Retinal pigment epithelial cell (primary cell): ENCODE measurements around the gene ABCA7.
A peak's percentile ranks its signal among the peaks of the same experiment; 100 is the strongest.

Source experiments
- DNase-seq: peaks from one replicate; pipeline ENCODE4 v3.0.0-alpha.2; 2010; ENCODE audit warnings: low read depth
- H3K4me3 ChIP-seq: 2 replicates; pipeline ENCODE4 v1.5.1; 2011; ENCODE audit warnings: mild to moderate bottlenecking, low read length, control low read depth, moderate library complexity
- CTCF ChIP-seq: conservative IDR thresholded peaks from 2 replicates; pipeline ENCODE4 v1.5.1; 2011; ENCODE audit warnings: low read depth, low read length, control low read depth, inconsistent platforms

Gene ABCA7, protein sequence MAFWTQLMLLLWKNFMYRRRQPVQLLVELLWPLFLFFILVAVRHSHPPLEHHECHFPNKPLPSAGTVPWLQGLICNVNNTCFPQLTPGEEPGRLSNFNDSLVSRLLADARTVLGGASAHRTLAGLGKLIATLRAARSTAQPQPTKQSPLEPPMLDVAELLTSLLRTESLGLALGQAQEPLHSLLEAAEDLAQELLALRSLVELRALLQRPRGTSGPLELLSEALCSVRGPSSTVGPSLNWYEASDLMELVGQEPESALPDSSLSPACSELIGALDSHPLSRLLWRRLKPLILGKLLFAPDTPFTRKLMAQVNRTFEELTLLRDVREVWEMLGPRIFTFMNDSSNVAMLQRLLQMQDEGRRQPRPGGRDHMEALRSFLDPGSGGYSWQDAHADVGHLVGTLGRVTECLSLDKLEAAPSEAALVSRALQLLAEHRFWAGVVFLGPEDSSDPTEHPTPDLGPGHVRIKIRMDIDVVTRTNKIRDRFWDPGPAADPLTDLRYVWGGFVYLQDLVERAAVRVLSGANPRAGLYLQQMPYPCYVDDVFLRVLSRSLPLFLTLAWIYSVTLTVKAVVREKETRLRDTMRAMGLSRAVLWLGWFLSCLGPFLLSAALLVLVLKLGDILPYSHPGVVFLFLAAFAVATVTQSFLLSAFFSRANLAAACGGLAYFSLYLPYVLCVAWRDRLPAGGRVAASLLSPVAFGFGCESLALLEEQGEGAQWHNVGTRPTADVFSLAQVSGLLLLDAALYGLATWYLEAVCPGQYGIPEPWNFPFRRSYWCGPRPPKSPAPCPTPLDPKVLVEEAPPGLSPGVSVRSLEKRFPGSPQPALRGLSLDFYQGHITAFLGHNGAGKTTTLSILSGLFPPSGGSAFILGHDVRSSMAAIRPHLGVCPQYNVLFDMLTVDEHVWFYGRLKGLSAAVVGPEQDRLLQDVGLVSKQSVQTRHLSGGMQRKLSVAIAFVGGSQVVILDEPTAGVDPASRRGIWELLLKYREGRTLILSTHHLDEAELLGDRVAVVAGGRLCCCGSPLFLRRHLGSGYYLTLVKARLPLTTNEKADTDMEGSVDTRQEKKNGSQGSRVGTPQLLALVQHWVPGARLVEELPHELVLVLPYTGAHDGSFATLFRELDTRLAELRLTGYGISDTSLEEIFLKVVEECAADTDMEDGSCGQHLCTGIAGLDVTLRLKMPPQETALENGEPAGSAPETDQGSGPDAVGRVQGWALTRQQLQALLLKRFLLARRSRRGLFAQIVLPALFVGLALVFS (N-terminal part only)

DNA sequence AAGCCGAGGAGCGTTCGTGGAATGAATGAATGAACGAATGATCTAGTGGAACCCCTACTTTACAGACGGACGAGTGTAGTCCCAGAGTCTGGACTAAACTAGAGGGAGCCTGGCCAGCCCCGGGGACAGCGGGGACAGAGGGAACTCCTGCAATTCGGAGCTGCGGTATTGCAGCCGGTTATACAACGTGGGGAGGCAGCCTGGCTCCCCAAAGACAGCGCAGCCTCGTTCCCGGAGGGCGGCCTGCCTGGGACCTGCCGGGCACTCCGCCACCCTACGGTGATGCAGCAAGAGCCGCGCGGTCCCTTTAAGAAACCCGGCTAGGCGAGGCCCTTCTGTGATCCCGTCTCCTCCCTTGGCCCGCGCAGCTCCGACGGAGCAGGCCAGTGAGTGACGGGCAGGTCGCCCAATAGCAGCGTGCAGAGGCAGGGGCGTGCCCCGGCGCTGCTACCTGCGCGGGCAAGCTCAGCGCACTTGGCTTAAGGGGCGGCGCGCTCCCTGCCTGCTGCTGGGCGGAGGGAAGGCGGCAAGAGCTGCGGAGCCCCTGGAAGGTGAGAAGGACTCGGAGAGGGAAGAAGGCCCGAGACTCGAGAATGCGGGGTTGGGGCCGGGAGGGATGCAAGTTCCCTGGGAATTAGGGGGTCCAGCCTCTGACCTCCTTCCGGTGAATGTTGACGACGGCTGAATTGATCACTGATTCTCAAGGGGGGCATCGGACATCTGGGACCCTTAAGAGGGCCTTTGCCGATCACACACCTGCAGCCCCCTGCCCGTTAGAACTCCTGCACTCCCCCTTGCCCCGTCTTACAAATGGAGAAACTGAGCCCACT is at the start of gene ABCA7:
Gene ABCA7 (plus strand): TSS at position 462 of the 830 bp plus-strand sequence. CDS start 1,255 bp downstream, outside the sequence.
- DNase-seq = peak; percentile 95

DNA sequence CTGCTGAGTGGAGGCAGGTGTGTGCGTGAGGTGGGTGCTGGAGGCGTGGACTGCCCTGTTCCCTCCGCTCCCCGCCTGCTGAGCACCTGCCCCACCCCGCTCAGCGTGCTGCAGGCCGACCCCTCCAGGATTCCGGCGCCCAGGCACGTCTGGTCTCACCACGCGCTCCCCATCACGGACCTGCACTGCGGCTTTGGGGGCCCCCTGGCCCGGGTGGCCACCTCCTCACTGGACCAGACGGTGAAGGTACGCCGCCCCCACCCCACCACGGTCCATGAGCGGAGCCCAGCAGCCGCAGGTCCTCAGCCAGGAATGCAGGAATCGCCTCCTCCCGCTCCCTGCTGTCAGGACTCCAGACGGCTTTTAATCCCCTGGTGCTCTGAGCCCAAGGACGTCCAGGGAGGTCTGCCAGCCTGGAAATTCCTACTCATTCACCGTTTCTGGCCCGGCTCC is 49.8 kb upstream of the ABCA7 start:
- no peak overlapping the region for H3K4me3 ChIP-seq
- no peak for TF ChIP-seq CTCF
- DNase-seq = peak; percentile 57

More for the DNA sequence above, at the start of gene ABCA7:
- no peak for TF ChIP-seq CTCF
- peak within 1 kb of the TSS; percentile 62 for H3K4me3 ChIP-seq

GRCh38 chr19:990746-991145 is 49.2 kb upstream of the ABCA7 start:
- no peak for TF ChIP-seq CTCF
- DNase-seq = no peak
- H3K4me3 ChIP-seq = no peak overlapping the region

GRCh38 chr19:991174-991931 is 48.6 kb upstream of the ABCA7 start:
- no peak for DNase-seq
- TF ChIP-seq CTCF = no peak
- H3K4me3 ChIP-seq = no peak overlapping the region

DNA sequence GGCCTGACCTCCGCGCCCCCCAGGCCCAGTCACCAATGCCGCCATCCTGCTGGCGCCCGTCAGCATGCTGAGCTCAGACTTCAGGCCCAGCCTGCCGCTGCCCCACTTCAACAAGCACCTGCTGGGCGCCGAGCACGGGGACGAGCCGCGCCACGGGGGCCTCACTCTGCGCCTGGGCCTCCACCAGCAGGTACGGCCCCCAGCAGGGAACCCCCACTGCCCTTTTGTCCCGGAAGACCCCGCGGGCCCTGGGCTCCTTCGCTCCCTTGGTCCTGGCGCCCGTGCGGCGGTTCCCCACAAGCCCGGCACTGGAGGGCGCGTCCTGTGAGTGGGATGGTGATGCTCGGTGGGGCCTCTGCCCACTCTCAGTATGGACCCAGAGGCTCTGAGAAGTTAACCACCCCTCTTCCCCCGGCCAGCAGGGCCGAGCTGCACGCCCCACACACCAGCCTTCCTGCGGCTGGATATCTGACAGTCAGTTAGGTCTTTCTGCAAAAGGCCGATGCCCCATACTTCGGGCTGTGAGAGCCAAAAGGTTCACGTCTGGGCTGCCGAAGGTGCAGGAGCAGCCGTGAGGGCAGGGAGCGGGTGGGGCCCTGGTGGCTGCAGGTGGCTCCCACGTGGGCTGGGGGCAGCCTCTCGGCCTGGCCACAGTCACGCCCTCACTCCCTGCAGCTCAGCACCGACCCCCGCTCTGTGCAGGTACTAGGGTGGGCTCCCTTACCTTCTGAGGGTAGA is 47.8 kb upstream of the ABCA7 start:
- H3K4me3 ChIP-seq = no peak overlapping the region
- no peak for TF ChIP-seq CTCF

More for the DNA sequence above, 47.8 kb upstream of the ABCA7 start:
- no peak for DNase-seq
